ENCODE measurements around the gene NOC2L.
"Not testable (repeated sequence)": the region's sequence is repeated elsewhere in the genome, so short reads cannot be mapped to it uniquely, and the experiment has no call there.

NOC2L gene

GRCh38 chr1:976791-977190 lies 17.7 kb upstream of the NOC2L start:
- in situ Hi-C loops (cut with HindIII; ENCODE audit: low sequenced_read_pairs): not testable (repeated sequence)

GRCh38 chr1:975896-976683 lies 17.0 kb upstream of the NOC2L start:
- in situ Hi-C loops (cut with HindIII; ENCODE audit: low sequenced_read_pairs): no loop called here

DNA sequence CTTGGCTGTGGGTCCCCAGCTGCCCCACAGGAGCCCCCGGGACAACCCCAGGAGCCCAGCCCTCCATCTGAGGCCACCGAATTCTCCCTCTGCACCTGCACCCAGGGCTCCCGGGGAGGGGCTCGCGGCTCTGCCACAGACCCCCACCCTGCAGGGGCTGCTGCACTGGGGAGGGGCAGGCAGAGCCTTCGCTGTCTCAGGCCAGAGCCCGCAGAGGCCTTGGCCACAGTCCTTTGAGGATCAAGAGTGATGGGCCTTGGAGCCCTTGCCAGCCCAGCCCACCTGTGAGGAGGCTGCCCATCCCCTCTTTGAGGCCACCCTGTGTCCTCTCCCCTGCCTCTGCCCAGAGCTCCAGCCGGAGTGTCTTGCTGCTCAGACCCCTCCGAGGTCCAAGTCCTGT lies 16.3 kb upstream of the NOC2L start:
- in situ Hi-C loops (cut with HindIII; ENCODE audit: low sequenced_read_pairs): no loop called here

DNA sequence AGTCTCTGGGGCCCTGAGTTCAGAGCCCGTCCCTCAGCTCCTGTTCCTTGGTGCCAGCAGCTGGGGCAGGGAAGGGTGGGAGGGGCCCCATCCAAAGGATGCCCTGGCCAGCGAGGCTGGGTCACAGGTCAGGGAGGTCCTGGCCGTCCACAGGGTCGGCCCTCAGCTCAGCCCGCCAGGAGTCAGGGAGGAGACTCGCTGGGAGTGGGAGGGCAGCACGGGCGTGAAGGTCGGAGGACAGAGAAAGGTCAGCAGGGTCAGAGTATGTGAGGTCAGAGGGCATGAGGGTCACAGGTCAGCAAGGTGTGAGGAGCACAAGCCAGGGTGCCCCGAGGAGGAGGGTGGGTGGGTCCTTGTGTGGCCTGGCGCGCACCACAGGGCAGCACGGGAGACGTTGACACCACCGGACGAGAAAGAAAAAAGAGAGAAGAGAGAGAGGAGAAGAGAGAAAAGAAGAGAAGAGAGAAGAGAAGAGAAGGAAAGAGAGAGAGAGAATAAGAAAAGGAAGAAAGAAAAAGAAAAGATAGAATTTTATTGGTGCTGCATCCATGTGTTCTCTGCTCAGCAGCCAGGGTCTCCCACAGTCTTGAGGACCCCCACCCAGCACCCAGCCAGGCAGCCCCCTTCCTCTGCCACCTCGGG lies 15.8 kb upstream of the NOC2L start:
- in situ Hi-C loops (cut with HindIII; ENCODE audit: low sequenced_read_pairs): no loop called here

DNA sequence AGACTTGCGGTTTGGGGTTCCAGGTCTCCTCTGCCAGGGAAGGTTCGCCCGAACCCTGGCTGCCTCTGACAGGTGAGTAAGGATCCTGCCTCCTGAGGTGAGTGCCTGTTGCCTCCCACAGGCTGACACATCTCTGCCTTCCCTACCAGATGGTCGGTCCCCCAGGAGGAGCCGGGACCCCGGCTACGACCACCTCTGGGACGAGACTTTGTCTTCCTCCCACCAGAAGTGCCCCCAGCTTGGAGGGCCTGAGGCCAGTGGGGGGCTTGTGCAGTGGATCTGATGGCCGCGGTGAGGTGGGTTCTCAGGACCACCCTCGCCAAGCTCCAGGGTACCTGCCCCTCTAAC lies 15.2 kb upstream of the NOC2L start:
- in situ Hi-C loops (cut with HindIII; ENCODE audit: low sequenced_read_pairs): no loop called here

GRCh38 chr1:973459-974292 lies 14.6 kb upstream of the NOC2L start:
- in situ Hi-C loops (cut with HindIII; ENCODE audit: low sequenced_read_pairs): no loop called here

GRCh38 chr1:972726-973458 lies 13.8 kb upstream of the NOC2L start:
- in situ Hi-C loops (cut with HindIII; ENCODE audit: low sequenced_read_pairs): no loop called here

DNA sequence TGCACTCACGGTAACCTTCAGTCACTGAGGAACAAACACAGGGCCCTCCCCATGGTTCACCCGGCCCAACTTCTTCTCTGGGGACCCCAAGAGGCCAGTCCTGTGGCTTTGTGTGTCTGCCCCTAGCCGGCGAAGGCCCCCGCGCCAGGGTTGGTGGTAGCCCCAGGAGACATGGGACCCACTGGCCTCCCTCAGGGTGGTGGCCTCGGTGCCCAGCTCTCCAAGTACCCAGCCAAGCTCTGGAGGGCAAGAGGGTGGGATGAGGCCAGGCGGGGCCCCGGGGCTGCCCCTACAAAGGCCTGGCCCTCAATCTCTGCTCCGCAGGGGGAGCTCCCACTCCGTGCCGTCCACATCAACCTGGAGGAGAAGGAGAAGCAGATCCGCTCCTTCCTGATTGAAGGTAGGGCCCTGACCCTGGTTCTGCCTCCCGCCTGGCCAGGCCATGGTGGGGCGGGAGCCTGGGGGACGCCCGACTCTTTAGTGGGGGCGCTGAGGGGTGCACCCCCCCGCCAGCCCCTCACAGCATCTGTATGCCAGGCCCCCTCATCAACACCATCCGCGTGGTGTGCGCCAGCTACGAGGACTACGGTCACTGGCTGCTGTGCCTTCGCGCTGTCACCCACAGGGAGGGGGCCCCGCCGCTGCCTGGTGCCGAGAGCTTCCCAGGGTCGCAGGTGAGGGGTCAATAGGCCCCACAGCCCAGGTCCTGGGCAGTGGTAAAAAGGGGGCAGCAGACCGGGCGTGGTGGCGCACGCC lies 12.9 kb upstream of the NOC2L start:
- in situ Hi-C loops (cut with HindIII; ENCODE audit: low sequenced_read_pairs): no loop called here

- in situ Hi-C loops (cut with HindIII; ENCODE audit: low sequenced_read_pairs): no loop called here
Observed at GRCh38 chr1:970973-971730, 12.1 kb upstream of the NOC2L start.

DNA sequence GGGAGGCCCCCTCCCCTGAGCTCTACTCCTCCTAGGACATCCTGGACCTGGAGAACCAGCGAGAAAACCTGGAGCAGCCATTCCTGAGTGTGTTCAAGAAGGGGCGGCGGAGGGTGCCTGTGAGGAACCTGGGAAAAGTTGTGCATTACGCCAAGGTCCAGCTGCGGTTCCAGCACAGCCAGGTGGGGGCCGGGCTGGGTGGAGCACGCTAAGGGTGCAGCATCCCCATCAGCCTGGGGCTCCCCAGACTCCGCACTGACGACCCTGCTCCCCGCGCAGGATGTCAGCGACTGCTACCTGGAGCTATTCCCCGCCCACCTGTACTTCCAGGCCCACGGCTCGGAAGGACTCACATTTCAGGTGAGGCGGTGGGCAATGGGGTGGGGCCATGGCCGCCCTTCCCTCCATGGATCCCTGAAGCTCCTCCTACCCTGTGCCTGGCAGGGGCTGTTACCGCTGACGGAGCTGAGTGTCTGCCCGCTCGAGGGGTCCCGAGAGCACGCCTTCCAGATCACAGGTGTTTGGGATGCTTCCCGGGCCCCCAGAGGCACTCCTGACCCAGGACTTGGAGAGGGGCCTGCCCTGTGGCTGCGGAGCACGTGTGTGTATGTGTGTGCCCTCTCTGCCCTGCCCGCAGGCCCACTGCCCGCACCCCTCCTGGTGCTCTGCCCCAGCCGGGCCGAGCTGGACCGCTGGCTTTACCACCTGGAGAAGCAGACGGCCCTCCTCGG lies 11.4 kb upstream of the NOC2L start:
- in situ Hi-C loops (cut with HindIII; ENCODE audit: low sequenced_read_pairs): no loop called here

DNA sequence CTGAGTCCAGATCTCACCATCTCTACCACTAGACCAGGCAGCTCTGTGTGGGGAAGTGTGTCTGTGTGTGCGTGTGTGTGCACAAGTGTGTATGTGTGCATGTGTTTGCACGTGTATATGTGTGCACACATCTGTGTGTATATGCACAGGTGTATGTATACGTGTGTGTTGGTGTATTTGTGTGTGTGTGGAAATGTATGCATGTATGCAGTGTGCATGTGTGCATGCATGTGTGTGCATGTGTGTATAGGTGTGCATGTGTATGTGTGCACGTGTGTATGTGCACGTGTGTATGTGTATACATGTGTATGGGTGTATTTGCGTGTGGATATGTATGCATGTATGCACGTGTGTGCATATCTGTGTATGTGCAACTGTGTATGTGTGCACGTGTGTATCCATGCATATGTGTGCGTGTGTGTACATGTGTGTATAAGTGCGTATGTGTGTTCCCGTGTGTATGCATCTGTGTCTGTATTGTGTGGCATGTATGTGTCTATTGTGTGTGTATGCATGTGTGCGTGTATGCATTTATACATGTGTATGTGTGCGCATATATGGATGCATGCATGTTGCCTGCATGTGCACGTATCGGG lies 10.3 kb upstream of the NOC2L start:
- in situ Hi-C loops (cut with HindIII; ENCODE audit: low sequenced_read_pairs): no loop called here

GRCh38 chr1:967466-968343 lies 8.6 kb upstream of the NOC2L start:
- in situ Hi-C loops (cut with HindIII; ENCODE audit: low sequenced_read_pairs): no loop called here

- in situ Hi-C loops (cut with HindIII; ENCODE audit: low sequenced_read_pairs): no loop called here
Observed at GRCh38 chr1:966704-967300, 7.7 kb upstream of the NOC2L start.

DNA sequence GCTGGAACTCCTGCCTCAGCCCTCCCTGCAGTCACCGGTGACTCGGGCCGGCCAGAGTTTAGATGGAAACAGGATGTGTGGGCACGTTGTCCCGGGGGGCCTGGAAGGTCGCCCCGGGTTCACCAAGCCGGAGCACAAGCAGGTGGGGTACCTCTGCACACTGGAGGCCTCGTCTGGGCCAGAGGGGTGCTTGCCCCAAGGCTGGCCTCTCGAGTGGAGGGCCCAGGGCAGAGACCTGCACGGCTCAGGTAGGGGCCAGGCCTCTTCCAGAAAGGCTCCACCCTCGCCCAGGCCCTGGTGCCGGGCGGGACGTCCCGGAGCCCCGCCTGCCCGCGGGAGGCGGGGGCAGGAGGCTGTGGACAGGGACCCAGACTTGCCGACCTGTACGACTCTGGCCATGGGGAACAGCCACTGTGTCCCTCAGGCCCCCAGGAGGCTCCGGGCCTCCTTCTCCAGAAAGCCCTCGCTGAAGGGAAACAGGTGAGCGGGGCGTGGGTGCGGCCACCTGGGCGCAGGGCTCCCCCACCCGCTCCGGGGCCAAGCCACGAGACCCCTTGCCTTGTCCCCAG lies 7.2 kb upstream of the NOC2L start, which contains the start of gene PLEKHN1:
TSS of gene PLEKHN1 (plus strand) at position 348 of the 569 bp plus-strand sequence. CDS start at position 398, 50 bp downstream.
- in situ Hi-C loops (cut with HindIII; ENCODE audit: low sequenced_read_pairs): no loop called here

DNA sequence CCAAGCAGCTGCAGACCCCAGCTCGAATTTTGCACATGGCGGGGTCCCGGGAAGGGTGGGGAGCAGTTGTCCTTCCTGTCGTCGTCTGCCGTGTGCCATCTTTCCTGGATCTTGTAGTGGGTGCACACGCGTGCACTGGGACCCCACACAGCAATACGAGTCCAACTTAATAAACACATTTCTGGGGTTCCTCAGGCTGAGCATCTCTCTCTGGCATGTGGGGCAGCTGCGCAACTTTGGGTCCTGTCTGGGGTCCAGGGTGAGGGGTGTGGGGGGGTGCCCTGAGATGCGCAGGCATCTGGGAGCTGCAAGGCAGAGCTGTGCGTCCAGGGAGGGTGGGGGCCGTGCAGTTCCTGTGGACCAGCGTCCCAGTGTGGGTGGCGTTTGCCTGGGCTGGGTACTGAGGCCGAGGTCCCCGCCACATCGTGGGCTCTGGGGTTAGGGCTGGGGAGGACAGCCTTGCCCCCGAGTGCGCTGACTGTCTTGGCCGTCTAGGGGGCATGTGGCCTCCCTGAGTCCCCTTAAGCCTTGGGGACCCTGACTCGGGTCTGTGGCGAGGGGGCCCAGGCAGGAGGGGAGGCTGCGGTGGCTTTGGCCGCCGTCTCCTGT lies 6.6 kb upstream of the NOC2L start:
- in situ Hi-C loops (cut with HindIII; ENCODE audit: low sequenced_read_pairs): no loop called here
